Measurements from ENCODE around the gene ITGA5. TPM values are rescaled to one million over a fixed set of nuclear protein-coding genes. Genes with fewer than 3 reads are reported as not detected.

ITGA5 gene
- total RNA-seq, 1 experiment from 2014 or later = 75.8 TPM

GRCh38 chr12:54393207-54393609 is 25.9 kb downstream of the ITGA5 start:
- no peak overlapping the region for H3K4me3 ChIP-seq (ENCODE audit: low read depth in 2 of 2, low read length in 2 of 2)
- BruUV-seq (replicated peaks) = no TSS peak
- H3K36me3 ChIP-seq (ENCODE audit: control insufficient read depth, insufficient read depth, low read length) = peaks cover under 1% of the 10 kb centered on the region; the same call in 1 of the 2 replicates
- no peaks in the 10 kb centered on the region for H3K27me3 ChIP-seq (ENCODE audit: control insufficient read depth, insufficient read depth, low read length)
- no peak for TF ChIP-seq REST (IDR thresholded peaks at IDR 0.05; ENCODE audit: insufficient read depth in 1 of 2, low read depth in 2 of 2, low read length in 1 of 2)
- TF ChIP-seq SIN3A (IDR thresholded peaks at IDR 0.05; ENCODE audit: borderline replicate concordance, insufficient read depth, low read depth, low read length) = no peak
- TF ChIP-seq TCF7L2 (IDR thresholded peaks at IDR 0.05; ENCODE audit: low read depth, low read length) = no peak
- no peak for TF ChIP-seq POLR2AphosphoS5 (IDR thresholded peaks at IDR 0.05; ENCODE audit: low read depth, low read length)
- TF ChIP-seq CTCF (IDR thresholded peaks at IDR 0.05) = no peak
- in situ Hi-C loops (cut with HindIII; ENCODE audit: low pct_unique_long_range_greater_than_20kb, low sequenced_read_pairs) (no loop called here), intact Hi-C loops (cut with micrococcal nuclease; ENCODE audit: unreplicated experiment) (no loop called here)
- H3K4me1 ChIP-seq (ENCODE audit: control insufficient read depth, insufficient read depth, low read length) = no peaks in the 10 kb centered on the region; the same call in 1 of the 2 replicates
- no peaks in the 10 kb centered on the region for H3K9me3 ChIP-seq (ENCODE audit: control insufficient read depth, insufficient read depth, low read depth, low read length)
- DNase-seq (ENCODE audit: low read depth, low spot score) (no peak), ATAC-seq (no peak)
- CTCF ChIA-PET = interaction anchor here (0.6 kb wide), 1 partner anchor 11 kb away, joined by 5 read pairs; no protein-coding TSS in a partner anchor
- POLR2A ChIA-PET = no interaction called here
- H3K27ac ChIP-seq (ENCODE audit: low read length) = no peak overlapping the region

GRCh38 chr12:54392485-54393206 is 26.4 kb downstream of the ITGA5 start:
- in situ Hi-C loops (cut with HindIII; ENCODE audit: low pct_unique_long_range_greater_than_20kb, low sequenced_read_pairs) = no loop called here
- TF ChIP-seq POLR2AphosphoS5 (IDR thresholded peaks at IDR 0.05; ENCODE audit: low read depth, low read length) (no peak), CTCF (IDR thresholded peaks at IDR 0.05) (no peak), TCF7L2 (IDR thresholded peaks at IDR 0.05; ENCODE audit: low read depth, low read length) (no peak), REST (IDR thresholded peaks at IDR 0.05; ENCODE audit: insufficient read depth in 1 of 2, low read depth in 2 of 2, low read length in 1 of 2) (no peak), SIN3A (IDR thresholded peaks at IDR 0.05; ENCODE audit: borderline replicate concordance, insufficient read depth, low read depth, low read length) (no peak)
- no peaks in the 10 kb centered on the region; the same call in 1 of the 2 replicates for H3K4me1 ChIP-seq (ENCODE audit: control insufficient read depth, insufficient read depth, low read length)
- H3K9me3 ChIP-seq (ENCODE audit: control insufficient read depth, insufficient read depth, low read depth, low read length) = no peaks in the 10 kb centered on the region
- intact Hi-C loops (cut with micrococcal nuclease; ENCODE audit: unreplicated experiment) = no loop called here
- no peak for DNase-seq (ENCODE audit: low read depth, low spot score)
- POLR2A ChIA-PET = no interaction called here
- CTCF ChIA-PET = no interaction called here
- no peak for ATAC-seq
- H3K27me3 ChIP-seq (ENCODE audit: control insufficient read depth, insufficient read depth, low read length) = no peaks in the 10 kb centered on the region
- no peak overlapping the region for H3K4me3 ChIP-seq (ENCODE audit: low read depth in 2 of 2, low read length in 2 of 2)
- no peak overlapping the region for H3K27ac ChIP-seq (ENCODE audit: low read length)
- no TSS peak for BruUV-seq (replicated peaks)
- no peaks in the 10 kb centered on the region for H3K36me3 ChIP-seq (ENCODE audit: control insufficient read depth, insufficient read depth, low read length)

Measured in Panc1 (cell line).